ENCODE data around the gene COQ8A.
"Not testable (repeated sequence)": the region's sequence is repeated elsewhere in the genome, so short reads cannot be mapped to it uniquely, and the experiment has no call there.

Gene COQ8A

GRCh38 chr1:226929260-226930111 lies 10.6 kb upstream of the COQ8A start:
- not testable (repeated sequence) for DNase-seq

GRCh38 chr1:226934483-226935237 lies 5.4 kb upstream of the COQ8A start:
- DNase-seq = no peak

- no peak for DNase-seq
Measured at GRCh38 chr1:226937940-226938725, 2.0 kb upstream of the COQ8A start.

- no peak for DNase-seq
Measured at GRCh38 chr1:226938903-226939437, 1.1 kb upstream of the COQ8A start.

GRCh38 chr1:226939438-226940028 lies 561 bp upstream of the COQ8A start:
- peak; percentile 74 for DNase-seq

GRCh38 chr1:226940806-226941067 lies 643 bp downstream of the COQ8A start:
- no peak for DNase-seq

GRCh38 chr1:226942392-226942791 lies 2.3 kb downstream of the COQ8A start:
- DNase-seq = no peak

- DNase-seq = no peak
Measured at GRCh38 chr1:226943156-226943555, 3.1 kb downstream of the COQ8A start.

GRCh38 chr1:226943927-226944326 lies 3.8 kb downstream of the COQ8A start:
- no peak for DNase-seq

GRCh38 chr1:226945106-226945857 lies 5.2 kb downstream of the COQ8A start:
- DNase-seq = no peak

GRCh38 chr1:226945858-226946245 lies 5.8 kb downstream of the COQ8A start:
- no peak for DNase-seq

- no peak for DNase-seq
Measured at GRCh38 chr1:226946285-226946684, 6.2 kb downstream of the COQ8A start.

- no peak for DNase-seq
Measured at GRCh38 chr1:226946841-226947240, 6.7 kb downstream of the COQ8A start.

GRCh38 chr1:226948051-226948450 lies 8.0 kb downstream of the COQ8A start:
- no peak for DNase-seq

- no peak for DNase-seq
Measured at GRCh38 chr1:226948480-226948879, 8.4 kb downstream of the COQ8A start.

GRCh38 chr1:226948996-226949395 lies 8.9 kb downstream of the COQ8A start:
- DNase-seq = no peak

- DNase-seq = no peak
Measured at GRCh38 chr1:226949401-226949800, 9.3 kb downstream of the COQ8A start.

- DNase-seq = no peak
Measured at GRCh38 chr1:226950316-226950715, 10.2 kb downstream of the COQ8A start.

- DNase-seq = no peak
Measured at GRCh38 chr1:226950871-226951270, 10.8 kb downstream of the COQ8A start.

- DNase-seq = no peak
Measured at GRCh38 chr1:226951286-226952117, 11.4 kb downstream of the COQ8A start.

GRCh38 chr1:226952118-226952441 lies 12.0 kb downstream of the COQ8A start:
- DNase-seq = no peak

Measured in CD4-positive, alpha-beta T cell treated with Interleukin-17A for 1 hour (primary cell).